H9 (cell line): ENCODE measurements around the gene PROX1. TPM values are rescaled to one million over a fixed set of nuclear protein-coding genes. Genes with fewer than 3 reads are reported as not detected.

Experiments used
- DNase-seq: peaks from one replicate; pipeline ENCODE4 v3.0.0-alpha.2; 2017
- H2AFZ ChIP-seq: one replicate; pipeline ENCODE4 v1.6.1; 2013; ENCODE audit warnings: mild to moderate bottlenecking, low read length, control low read depth, moderate library complexity
- H2AK5ac ChIP-seq: 2 replicates; pipeline ENCODE4 v1.6.1; 2013; ENCODE audit warnings: low read length, control low read depth, mixed read lengths; ENCODE audit not compliant: insufficient read length
- H2BK120ac ChIP-seq: one replicate; pipeline ENCODE4 v1.6.1; 2013; ENCODE audit warnings: low read depth, mild to moderate bottlenecking, low read length, control low read depth, inconsistent platforms; ENCODE audit not compliant: poor library complexity, severe bottlenecking
- H2BK12ac ChIP-seq: 2 replicates; pipeline ENCODE4 v1.6.1; 2013; ENCODE audit warnings: low read length, control low read depth, mixed read lengths, low read depth; ENCODE audit not compliant: insufficient read length
- H2BK15ac ChIP-seq: 2 replicates; pipeline ENCODE4 v1.6.1; 2013; ENCODE audit warnings: low read depth, low read length, control low read depth
- H2BK20ac ChIP-seq: one replicate; pipeline ENCODE4 v1.6.1; 2013; ENCODE audit warnings: low read depth, mild to moderate bottlenecking, low read length, control low read depth, inconsistent platforms; ENCODE audit not compliant: poor library complexity, severe bottlenecking
- H2BK5ac ChIP-seq: 2 replicates; pipeline ENCODE4 v1.6.1; 2013; ENCODE audit warnings: low read length, control low read depth, mixed read lengths; ENCODE audit not compliant: insufficient read length
- H3K14ac ChIP-seq: 2 replicates; pipeline ENCODE4 v1.6.1; 2013; ENCODE audit warnings: low read length, control low read depth; ENCODE audit not compliant: insufficient read depth
- H3K18ac ChIP-seq: 2 replicates; pipeline ENCODE4 v1.6.1; 2013; ENCODE audit warnings: low read depth, mild to moderate bottlenecking, mixed read lengths, low read length, control low read depth; ENCODE audit not compliant: insufficient read length
- H3K23ac ChIP-seq: 2 replicates; pipeline ENCODE4 v1.6.1; 2013; ENCODE audit warnings: low read length, control low read depth, mixed read lengths, low read depth; ENCODE audit not compliant: insufficient read length
- H3K23me2 ChIP-seq: 2 replicates; pipeline ENCODE4 v1.6.1; 2013; ENCODE audit warnings: low read depth, mild to moderate bottlenecking, mixed read lengths, low read length, control low read depth; ENCODE audit not compliant: insufficient read length, poor library complexity, severe bottlenecking
- H3K27ac ChIP-seq: 2 replicates; pipeline ENCODE4 v1.5.1; 2013; ENCODE audit warnings: low read length, control low read depth, mixed read lengths, low read depth; ENCODE audit not compliant: insufficient read length
- H3K27me3 ChIP-seq: 2 replicates; pipeline ENCODE4 v1.6.1; 2013; ENCODE audit warnings: low read length, control low read depth, inconsistent platforms; ENCODE audit not compliant: insufficient read depth
- H3K4ac ChIP-seq: 2 replicates; pipeline ENCODE4 v1.6.1; 2013; ENCODE audit warnings: low read depth, mild to moderate bottlenecking, control low read depth, inconsistent platforms, low read length, moderate library complexity
- H3K4me1 ChIP-seq: 2 replicates; pipeline ENCODE4 v1.6.1; 2013; ENCODE audit warnings: low read length, control low read depth, inconsistent platforms; ENCODE audit not compliant: insufficient read depth
- H3K4me2 ChIP-seq: 2 replicates; pipeline ENCODE4 v1.6.1; 2013; ENCODE audit warnings: low read length, control low read depth, mixed read lengths; ENCODE audit not compliant: insufficient read length, insufficient read depth
- H3K56ac ChIP-seq: 2 replicates; pipeline ENCODE4 v1.6.1; 2013; ENCODE audit warnings: low read depth, mild to moderate bottlenecking, mixed read lengths, low read length, control low read depth; ENCODE audit not compliant: insufficient read length
- H3K79me1 ChIP-seq: 2 replicates; pipeline ENCODE4 v1.6.1; 2013; ENCODE audit warnings: low read depth, mild to moderate bottlenecking, moderate library complexity, low read length, control low read depth, inconsistent platforms; ENCODE audit not compliant: insufficient read depth, poor library complexity, severe bottlenecking
- H3K79me2 ChIP-seq: 2 replicates; pipeline ENCODE4 v1.6.1; 2013; ENCODE audit warnings: low read length, control low read depth, inconsistent platforms; ENCODE audit not compliant: insufficient read depth
- H3K9ac ChIP-seq: 2 replicates; pipeline ENCODE4 v1.6.1; 2013; ENCODE audit warnings: low read length, control low read depth, mixed read lengths; ENCODE audit not compliant: insufficient read length; ENCODE audit errors: extremely low read depth
- H3K9me3 ChIP-seq: one replicate; pipeline ENCODE4 v1.6.1; 2013; ENCODE audit warnings: low read depth, low read length, inconsistent platforms; ENCODE audit not compliant: control insufficient read depth
- H3T11ph ChIP-seq: one replicate; pipeline ENCODE4 v1.6.1; 2013; ENCODE audit warnings: mild to moderate bottlenecking, low read length, control low read depth, inconsistent platforms
- H4K20me1 ChIP-seq: one replicate; pipeline ENCODE4 v1.6.1; 2013; ENCODE audit not compliant: control insufficient read depth, insufficient read length, insufficient read depth
- H4K5ac ChIP-seq: 2 replicates; pipeline ENCODE4 v1.6.1; 2013; ENCODE audit warnings: low read depth, mild to moderate bottlenecking, mixed read lengths, low read length, control low read depth; ENCODE audit not compliant: insufficient read length
- H4K8ac ChIP-seq: replicated peaks from 2 replicates; pipeline ENCODE4 v1.6.1; 2013; ENCODE audit warnings: low read length, control low read depth, mixed read lengths, low read depth; ENCODE audit not compliant: insufficient read length
- H4K91ac ChIP-seq: 2 replicates; pipeline ENCODE4 v1.6.1; 2013; ENCODE audit warnings: low read depth, mild to moderate bottlenecking, moderate library complexity, mixed read lengths, low read length, control low read depth; ENCODE audit not compliant: insufficient read length
- H3K27ac Mint-ChIP-seq, 3 experiments: 2 replicates in 2 of 3; 3 replicates in 1 of 3; pipeline ENCODE4 v1.8.0; 2020 to 2021; ENCODE audit warnings: mixed read lengths in 3 of 3, mild to moderate bottlenecking in 1 of 3, moderate library complexity in 1 of 3
- H3K27me3 Mint-ChIP-seq: 2 replicates; pipeline ENCODE4 v1.8.0; 2021; ENCODE audit warnings: low read depth, mild to moderate bottlenecking, moderate library complexity, mixed read lengths
- H3K36me3 Mint-ChIP-seq, 3 experiments: 2 replicates in 2 of 3; 3 replicates in 1 of 3; pipeline ENCODE4 v1.8.0; 2020 to 2021; ENCODE audit warnings: low read depth in 3 of 3, mixed read lengths in 3 of 3; ENCODE audit not compliant: insufficient read depth in 1 of 3
- H3K4me1 Mint-ChIP-seq, 2 experiments: 2 replicates each; pipeline ENCODE4 v1.8.0; 2020; ENCODE audit warnings: mixed read lengths in 2 of 2
- H3K4me3 Mint-ChIP-seq, 2 experiments: 2 replicates in 1 of 2; 3 replicates in 1 of 2; pipeline ENCODE4 v1.8.0; 2020 to 2021; ENCODE audit warnings: mild to moderate bottlenecking in 2 of 2, mixed read lengths in 2 of 2, moderate library complexity in 1 of 2
- H3K9me3 Mint-ChIP-seq, 2 experiments: 2 replicates in 1 of 2; 3 replicates in 1 of 2; pipeline ENCODE4 v1.8.0; 2020; ENCODE audit warnings: mild to moderate bottlenecking in 2 of 2, mixed read lengths in 2 of 2, moderate library complexity in 1 of 2
- CTCF ChIP-seq: fragments of 200-600 bp; sonication (generic); conservative IDR thresholded peaks from 3 replicates; pipeline ENCODE4 v1.8.0; 2021; ENCODE audit warnings: antibody characterized with exemption, mild to moderate bottlenecking
- WGBS: extraction: QIAGEN DNeasy Blood & Tissue Kit; methylation state at CpG from one replicate; pipeline ENCODE4 v1.1.7; 2013; ENCODE audit warnings: missing lambda C conversion rate, low lambda C conversion rate, mixed read lengths; ENCODE audit not compliant: insufficient read length; ENCODE audit errors: extremely low coverage; 5-methylcytosine and 5-hydroxymethylcytosine counted together
- total RNA-seq: library from RNA; stranded (reverse); gene quantifications from 2 replicates; pipeline ENCODE4 v1.2.1, GENCODE V29; 2021

PROX1 gene
- total RNA-seq, 1 experiment from 2014 or later = 0.72 TPM

GRCh38 chr1:213982289-213982671 lies 5.5 kb upstream of the PROX1 start:
- Histone ChIP-seq H3K79me1 (no peaks in the 10 kb centered on the region), H3K79me2 (no peaks in the 10 kb centered on the region), H3T11ph (no peak overlapping the region), H3K14ac (no peak overlapping the region), H3K18ac (no peak overlapping the region), H4K5ac (no peak overlapping the region), H3K27me3 (peaks cover 82% of the 10 kb centered on the region), H3K4me1 (no peaks in the 10 kb centered on the region; the same call in 1 of the 2 replicates), H2AFZ (no peak overlapping the region), H3K23ac (no peak overlapping the region), H3K23me2 (peaks cover 31% of the 10 kb centered on the region), H2BK12ac (no peak overlapping the region), H3K9me3 (no peaks in the 10 kb centered on the region), H2BK5ac (no peak overlapping the region), H3K4ac (no peak overlapping the region), H4K8ac (no peak overlapping the region), H2BK15ac (no peak overlapping the region), H2BK20ac (no peak overlapping the region), H3K9ac (no peak overlapping the region), H3K27ac (no peak overlapping the region), H2BK120ac (no peak overlapping the region), H4K91ac (no peak overlapping the region), H3K4me2 (peak overlapping the region; percentile 95), H3K56ac (no peak overlapping the region), H4K20me1 (no peaks in the 10 kb centered on the region), H2AK5ac (no peak overlapping the region)
- Mint-ChIP-seq H3K9me3 (no peaks in the 10 kb centered on the region; a peak in 2 of 5 replicates), H3K27me3 (peaks cover 99% of the 10 kb centered on the region), H3K4me3 (peak overlapping the region; percentile 39 to 86), H3K4me1 (peaks cover 67 to 81% of the 10 kb centered on the region in 2 experiments), H3K27ac (no peak overlapping the region; a peak in 1 of 7 replicates), H3K36me3 (no peaks in the 10 kb centered on the region)
- no peak for TF ChIP-seq CTCF
- DNase-seq = no peak
- WGBS = no CpG with 5 or more reads among the region's 8 CpGs
